ENCODE results near the gene TRIM40. TPM values are rescaled to one million over a fixed set of nuclear protein-coding genes. Genes with fewer than 3 reads are reported as not detected.

TRIM40 gene
- total and polyA plus RNA-seq, 2 experiments from 2014 or later, result not detected

GRCh38 chr6:30097902-30098768 lies 37.8 kb upstream of the TRIM40 start:
- DNase-seq (ENCODE audit: low spot score) (no peak), ATAC-seq (no peak)
- Histone ChIP-seq H3K9me2 (ENCODE audit: insufficient read depth) (no peaks in the 10 kb centered on the region), H2AFZ (no peak overlapping the region), H3K36me3 (ENCODE audit: insufficient read depth) (no peaks in the 10 kb centered on the region), H3K27ac (ENCODE audit: low read depth) (no peak overlapping the region), H4K20me1 (replicated peaks; ENCODE audit: insufficient read depth) (no peaks in the 10 kb centered on the region), H3K27me3 (ENCODE audit: insufficient read depth) (peaks cover 97% of the 10 kb centered on the region), H3F3A (replicated peaks; ENCODE audit: low read depth) (peaks cover 5% of the 10 kb centered on the region; the same call in 1 of the 2 replicates), H3K79me2 (replicated peaks; ENCODE audit: insufficient read depth) (no peaks in the 10 kb centered on the region), H3K4me1 (ENCODE audit: insufficient read depth) (peaks cover 25% of the 10 kb centered on the region), H3K4me2 (no peak overlapping the region), H3K4me3 (no peak overlapping the region)
- Mint-ChIP-seq H3K4me3 (no peak overlapping the region; the same call in 2 of the 3 replicates), H3K9me3 (no peaks in the 10 kb centered on the region; the same call in 2 of the 3 replicates), H3K27ac (no peak overlapping the region), H3K36me3 (ENCODE audit: low read depth) (no peaks in the 10 kb centered on the region; the same call in 2 of the 3 replicates), H3K4me1 (peaks cover 25% of the 10 kb centered on the region), H3K27me3 (ENCODE audit: insufficient read depth, low read depth, poor library complexity) (peaks cover 61% of the 10 kb centered on the region)
- TF ChIP-seq STAT1 (IDR thresholded peaks at IDR 0.05; ENCODE audit: unreplicated experiment), result no peak
- TF ChIP-seq POLR2AphosphoS5 (IDR thresholded peaks at IDR 0.05; ENCODE audit: low read depth), result no peak
- TF ChIP-seq EZH2phosphoT487 (IDR thresholded peaks at IDR 0.05; ENCODE audit: unreplicated experiment), result no peak
- no peak for TF ChIP-seq JUNB (IDR thresholded peaks at IDR 0.05; ENCODE audit: unreplicated experiment)
- no peak for TF ChIP-seq EZH2 (IDR thresholded peaks at IDR 0.05; ENCODE audit: low read depth, unreplicated experiment)
- TF ChIP-seq ETS1 (IDR thresholded peaks at IDR 0.05), result no peak
- TF ChIP-seq CREB1 (CRISPR knock-in tag; IDR thresholded peaks at IDR 0.05; ENCODE audit: low read depth), result no peak
- TF ChIP-seq REST (IDR thresholded peaks at IDR 0.05; ENCODE audit: unreplicated experiment), result no peak
- no peak for TF ChIP-seq CTCF (conservative IDR thresholded peaks at IDR 0.05; ENCODE audit: low read depth in 2 of 2)
- no peak for TF ChIP-seq ZNF114 (CRISPR knock-in tag; IDR thresholded peaks at IDR 0.05)
- no peak for TF ChIP-seq ZNF462 (CRISPR knock-in tag; IDR thresholded peaks at IDR 0.05)
- TF ChIP-seq NANOG (IDR thresholded peaks at IDR 0.05; ENCODE audit: borderline replicate concordance), result no peak
- no peak for TF ChIP-seq ZNF331 (CRISPR knock-in tag; IDR thresholded peaks at IDR 0.05; ENCODE audit: low read depth)
